HG02973 (cell line): ENCODE results near the gene ALOX12.

Experiments used
- ATAC-seq: cut with Tn5 transposase; IDR thresholded peaks from one replicate; pipeline ENCODE4 v1.9.1; 2021; ENCODE audit warnings: moderate library complexity; ENCODE audit not compliant: unreplicated experiment

ALOX12 gene

GRCh38 chr17:7021993-7022778 lies 26.3 kb downstream of the ALOX12 start:
- peak; percentile 54 for ATAC-seq

GRCh38 chr17:7022781-7023571 lies 27.1 kb downstream of the ALOX12 start, which contains the start of gene BCL6B:
Gene BCL6B, plus strand, starts transcription at chr17:7023050. Its CDS starts 622 bp downstream, at chr17:7023672.
- ATAC-seq, result no peak

GRCh38 chr17:7023576-7024401 lies 27.9 kb downstream of the ALOX12 start:
- ATAC-seq, result no peak

GRCh38 chr17:7024402-7024785 lies 28.5 kb downstream of the ALOX12 start:
- ATAC-seq, result no peak

GRCh38 chr17:7025245-7025644 lies 29.4 kb downstream of the ALOX12 start:
- ATAC-seq, result no peak

GRCh38 chr17:7026471-7027115 lies 30.7 kb downstream of the ALOX12 start:
- ATAC-seq, result no peak

- ATAC-seq, result no peak
These were observed 31.5 kb downstream of the ALOX12 start for GRCh38 chr17:7027335-7027734.

- ATAC-seq, result no peak
These were observed 33.2 kb downstream of the ALOX12 start for GRCh38 chr17:7029096-7029495.

- ATAC-seq, result no peak
These were observed 33.8 kb downstream of the ALOX12 start for GRCh38 chr17:7029659-7030058.

GRCh38 chr17:7034955-7035590 lies 39.2 kb downstream of the ALOX12 start:
- peak; percentile 15 for ATAC-seq

- ATAC-seq, result peak; percentile 85
These were observed 39.9 kb downstream of the ALOX12 start, which contains the start of gene SLC16A13 for GRCh38 chr17:7035591-7036368. Gene SLC16A13, plus strand, starts transcription at chr17:7036015. Its CDS starts 368 bp downstream, at chr17:7036383.

- no peak for ATAC-seq
These were observed 42.4 kb downstream of the ALOX12 start for GRCh38 chr17:7038025-7038862.

- no peak for ATAC-seq
These were observed 44.0 kb downstream of the ALOX12 start for GRCh38 chr17:7039832-7040231.

GRCh38 chr17:7041607-7042500 lies 46.0 kb downstream of the ALOX12 start:
- no peak for ATAC-seq

- ATAC-seq, result no peak
These were observed 46.8 kb downstream of the ALOX12 start for GRCh38 chr17:7042501-7043181.

GRCh38 chr17:7043182-7043496 lies 47.3 kb downstream of the ALOX12 start:
- ATAC-seq, result no peak
